HCT116 (cell line): ENCODE data around the gene NOX3. TPM values are rescaled to one million over a fixed set of nuclear protein-coding genes. Genes with fewer than 3 reads are reported as not detected.

Experiments used
- ATAC-seq: fragments of 200-7000 bp; cut with Tn5 transposase; 2 replicates; pipeline ENCODE4 v1.9.1; 2020; ENCODE audit warnings: mild to moderate bottlenecking, moderate library complexity
- BruUV-seq: library from RNA; stranded (reverse); fragments of 400-500 nt; replicated peaks from 2 replicates; lab custom pipeline; 2021; lab: Mats Ljungman, UMichigan
- CTCF ChIA-PET: fragments of 300-600 bp; sonication (Branson Sonifier 250); formaldehyde crosslinking; loops from one replicate; lab custom pipeline; 2021; ENCODE audit warnings: antibody characterized with exemption; lab: Charles Lee
- POLR2A ChIA-PET: fragments of 300-600, 350-600 bp; sonication (Branson Sonifier 250); formaldehyde crosslinking; loops from one replicate; lab custom pipeline; 2021; ENCODE audit warnings: antibody characterized with exemption; lab: Charles Lee
- RAD21 ChIA-PET, 2 experiments: fragments of 300-600 bp; sonication (Branson Sonifier 250); formaldehyde crosslinking; loops; one replicate each; lab custom pipeline; 2023; ENCODE audit warnings: low total read pairs in 2 of 2; ENCODE audit not compliant: uncharacterized antibody in 2 of 2, unreplicated experiment in 2 of 2, low non-redundant PET in 1 of 2; lab: Charles Lee
- DNase-seq: peaks from one replicate; pipeline ENCODE4 v3.0.0-alpha.2; 2010; ENCODE audit warnings: low read depth, low spot score
- H2AFZ ChIP-seq: fragments of 200-600 bp; shearing (Covaris generic), sonication (generic); 2 replicates; pipeline ENCODE4 v1.6.1; 2017; ENCODE audit warnings: low read depth, mixed run types, mixed read lengths, antibody characterized with exemption, low read length; ENCODE audit not compliant: poor library complexity, severe bottlenecking
- H3K27ac ChIP-seq: 2 replicates; pipeline ENCODE4 v1.5.1; 2012; ENCODE audit warnings: low read depth, low read length
- H3K27me3 ChIP-seq: fragments of 200-600 bp; sonication (generic); 2 replicates; pipeline ENCODE4 v1.6.1; 2016; ENCODE audit warnings: mixed run types, low read length, mixed read lengths; ENCODE audit not compliant: insufficient read depth
- H3K36me3 ChIP-seq, 2 experiments: fragments of 200-500 bp in 1 of 2; fragments of 200-600 bp in 1 of 2; sonication (Bioruptor generic) in 1 of 2; sonication (generic) in 1 of 2; 2 replicates each; pipeline versions ENCODE4 v1.5.1 to v1.6.1; 2014 to 2016; ENCODE audit warnings: low read length in 2 of 2, inconsistent platforms in 1 of 2, mixed read lengths in 1 of 2, mixed run types in 1 of 2; ENCODE audit not compliant: insufficient read depth in 2 of 2, control insufficient read depth in 1 of 2
- H3K4me1 ChIP-seq, 2 experiments: fragments of 200-600 bp in 1 of 2; sonication (generic) in 1 of 2; 2 replicates each; pipeline versions ENCODE4 v1.5.1 to v1.6.1; 2012 to 2017; ENCODE audit warnings: low read length in 2 of 2, inconsistent platforms in 1 of 2, mild to moderate bottlenecking in 1 of 2, mixed read lengths in 1 of 2, mixed run types in 1 of 2, moderate library complexity in 1 of 2; ENCODE audit not compliant: insufficient read depth in 2 of 2, control insufficient read depth in 1 of 2
- H3K4me2 ChIP-seq: fragments of 200-600 bp; sonication (generic); 2 replicates; pipeline ENCODE4 v1.6.1; 2017; ENCODE audit warnings: mixed run types, low read length, mixed read lengths
- H3K4me3 ChIP-seq, 2 experiments: fragments of 200-600 bp in 1 of 2; sonication (generic) in 1 of 2; replicated peaks in 1 of 2; 2 replicates each; pipeline ENCODE4 v1.5.1; 2011 to 2016; ENCODE audit warnings: low read length in 2 of 2, control low read depth in 1 of 2, low read depth in 1 of 2, mild to moderate bottlenecking in 1 of 2, mixed read lengths in 1 of 2, mixed run types in 1 of 2
- H3K79me2 ChIP-seq: fragments of 200-600 bp; sonication (generic); 2 replicates; pipeline ENCODE4 v1.6.1; 2017; ENCODE audit warnings: mild to moderate bottlenecking, mixed run types, low read length, moderate library complexity, mixed read lengths; ENCODE audit not compliant: insufficient read depth
- H3K9ac ChIP-seq: fragments of 200-600 bp; sonication (generic); 2 replicates; pipeline ENCODE4 v1.6.1; 2016; ENCODE audit warnings: low read length, mixed read lengths
- H3K9me2 ChIP-seq: fragments of 200-600 bp; sonication (generic), shearing (Covaris generic); 2 replicates; pipeline ENCODE4 v1.6.1; 2017; ENCODE audit warnings: mixed run types, mild to moderate bottlenecking, moderate library complexity; ENCODE audit not compliant: insufficient read depth
- H3K9me3 ChIP-seq, 2 experiments: fragments of 200-500 bp in 1 of 2; fragments of 200-600 bp in 1 of 2; sonication (Bioruptor generic) in 1 of 2; sonication (generic) in 1 of 2; 2 replicates each; pipeline ENCODE4 v1.6.1; 2014 to 2017; ENCODE audit warnings: low read length in 2 of 2, mixed read lengths in 2 of 2, inconsistent platforms in 1 of 2, low read depth in 1 of 2, mild to moderate bottlenecking in 1 of 2, mixed run types in 1 of 2, moderate library complexity in 1 of 2; ENCODE audit not compliant: control insufficient read depth in 1 of 2, insufficient read depth in 1 of 2
- H4K20me1 ChIP-seq: fragments of 200-600 bp; sonication (generic), shearing (Covaris generic); 2 replicates; pipeline ENCODE4 v1.6.1; 2017; ENCODE audit warnings: mixed run types, mild to moderate bottlenecking, moderate library complexity; ENCODE audit not compliant: insufficient read depth
- CEBPB ChIP-seq: IDR thresholded peaks from 2 replicates; pipeline ENCODE4 v1.6.1; 2012; ENCODE audit warnings: low read depth
- CTCF ChIP-seq, 3 experiments: fragments of 200-600 bp in 1 of 3; sonication (generic) in 1 of 3; IDR thresholded peaks in 2 of 3; conservative IDR thresholded peaks in 1 of 3; 2 replicates each; pipeline ENCODE4 v1.5.1; 2012 to 2017; ENCODE audit warnings: low read depth in 2 of 3, low read length in 2 of 3, antibody characterized with exemption in 1 of 3, borderline replicate concordance in 1 of 3, control low read depth in 1 of 3, mild to moderate bottlenecking in 1 of 3, mixed read lengths in 1 of 3, mixed run types in 1 of 3, moderate library complexity in 1 of 3; ENCODE audit not compliant: insufficient read depth in 1 of 3
- JUND ChIP-seq: IDR thresholded peaks from 2 replicates; pipeline ENCODE4 v1.6.1; 2012
- MAX ChIP-seq: IDR thresholded peaks from 2 replicates; pipeline ENCODE4 v1.6.1; 2012
- RAD21 ChIP-seq: IDR thresholded peaks from 2 replicates; pipeline ENCODE4 v1.6.1; 2012; ENCODE audit warnings: low read depth, mild to moderate bottlenecking
- REST ChIP-seq: IDR thresholded peaks from 2 replicates; pipeline ENCODE4 v1.6.1; 2012; ENCODE audit warnings: low read depth
- SIN3A ChIP-seq: IDR thresholded peaks from 2 replicates; pipeline ENCODE4 v1.6.1; 2012; ENCODE audit warnings: low read depth
- SRF ChIP-seq: IDR thresholded peaks from 2 replicates; pipeline ENCODE4 v1.6.1; 2012; ENCODE audit warnings: low read depth
- TCF7L2 ChIP-seq: IDR thresholded peaks from 2 replicates; pipeline ENCODE4 v1.7.0; 2011; ENCODE audit warnings: borderline replicate concordance, inconsistent platforms; ENCODE audit not compliant: insufficient read depth, insufficient read length; ENCODE audit errors: extremely low read depth
- YY1 ChIP-seq: IDR thresholded peaks from 2 replicates; pipeline ENCODE4 v1.6.1; 2011; ENCODE audit warnings: low read length, low read depth, moderate library complexity, mild to moderate bottlenecking; ENCODE audit not compliant: insufficient replicate concordance; ENCODE audit errors: extremely low read depth
- ZBTB33 ChIP-seq: IDR thresholded peaks from 2 replicates; pipeline ENCODE4 v1.6.1; 2011; ENCODE audit warnings: mild to moderate bottlenecking, low read length, moderate library complexity; ENCODE audit not compliant: insufficient replicate concordance; ENCODE audit errors: extremely low read depth
- ZFX ChIP-seq: fragments of 450-650 bp; IDR thresholded peaks from 2 replicates; pipeline ENCODE4 v1.6.1; 2017
- ZNF274 ChIP-seq: fragments of 200-500 bp; sonication (Bioruptor generic); IDR thresholded peaks from 2 replicates; pipeline ENCODE4 v1.6.1; 2014; ENCODE audit warnings: mild to moderate bottlenecking, low read depth, low read length, inconsistent platforms
- intact Hi-C: fragments of 100-400 bp; cut with micrococcal nuclease; formaldehyde crosslinking; loops from 2 replicates; pipeline ENCODE4 v1.10.0; 2022
- total RNA-seq: library from RNA; stranded (reverse); gene quantifications from one replicate; pipeline ENCODE4 v1.2.1, GENCODE V29; 2021; ENCODE audit not compliant: unreplicated experiment

NOX3 gene
- total RNA-seq, 1 experiment from 2014 or later, result not detected

GRCh38 chr6:155347800-155348199, 107.8 kb downstream of the NOX3 start:
- no TSS peak for BruUV-seq
- ATAC-seq, result no peak

GRCh38 chr6:155346957-155347356, 108.7 kb downstream of the NOX3 start:
- Histone ChIP-seq H3K9me3 (no peaks in the 10 kb centered on the region), H3K4me2 (no peak overlapping the region), H4K20me1 (no peaks in the 10 kb centered on the region), H3K27ac (no peak overlapping the region), H3K27me3 (no peaks in the 10 kb centered on the region), H3K79me2 (no peaks in the 10 kb centered on the region), H3K9me2 (no peaks in the 10 kb centered on the region), H2AFZ (no peak overlapping the region), H3K9ac (no peak overlapping the region), H3K36me3 (no peaks in the 10 kb centered on the region), H3K4me3 (no peak overlapping the region), H3K4me1 (no peaks in the 10 kb centered on the region)
- CTCF ChIA-PET, result no interaction called here
- DNase-seq (no peak), ATAC-seq (no peak)
- intact Hi-C loops, result no loop called here
- RAD21 ChIA-PET, result no interaction called here
- BruUV-seq, result no TSS peak
- POLR2A ChIA-PET, result interaction anchor here (0.7 kb wide), 1 partner anchor 835 kb away, joined by 3 read pairs; no protein-coding TSS in a partner anchor
- no peak for TF ChIP-seq ZNF274
- TF ChIP-seq SRF, result no peak
- no peak for TF ChIP-seq ZBTB33
- no peak for TF ChIP-seq CEBPB
- no peak for TF ChIP-seq CTCF (IDR thresholded peaks at IDR 0.05 in 2 of 3, conservative IDR thresholded peaks at IDR 0.05 in 1 of 3; ENCODE audit: borderline replicate concordance in 1 of 3, insufficient read depth in 1 of 3, low read depth in 2 of 3, low read length in 2 of 3)
- no peak for TF ChIP-seq TCF7L2
- TF ChIP-seq RAD21, result no peak
- no peak for TF ChIP-seq SIN3A
- no peak for TF ChIP-seq ZFX
- no peak for TF ChIP-seq REST

More at GRCh38 chr6:155347800-155348199, 107.8 kb downstream of the NOX3 start:
- Histone ChIP-seq H3K36me3 (no peaks in the 10 kb centered on the region), H3K9me3 (no peaks in the 10 kb centered on the region), H3K4me1 (no peaks in the 10 kb centered on the region), H3K9ac (no peak overlapping the region), H3K27ac (no peak overlapping the region), H2AFZ (no peak overlapping the region), H3K9me2 (no peaks in the 10 kb centered on the region), H3K4me2 (no peak overlapping the region), H4K20me1 (no peaks in the 10 kb centered on the region)
- RAD21 ChIA-PET, result no interaction called here
- intact Hi-C loops, result no loop called here
- DNase-seq, result no peak
- no peak for TF ChIP-seq YY1
- no peak for TF ChIP-seq ZNF274
- TF ChIP-seq JUND, result no peak
- no peak for TF ChIP-seq MAX
- TF ChIP-seq, all 23 proteins: peak for 0
- ChIA-PET CTCF (no interaction called here), POLR2A (no interaction called here)
- Histone ChIP-seq H3K27me3 (no peaks in the 10 kb centered on the region), H3K4me3 (no peak overlapping the region), H3K79me2 (no peaks in the 10 kb centered on the region)
